AG08395 (cell line): Measurements from ENCODE around the gene IVL.
A peak's percentile ranks its signal among the peaks of the same experiment; 100 is the strongest.

Source experiments
- DNase-seq: peaks from one replicate; pipeline ENCODE4 v3.0.0; 2012; ENCODE audit warnings: mixed read lengths, low spot score

IVL gene, protein sequence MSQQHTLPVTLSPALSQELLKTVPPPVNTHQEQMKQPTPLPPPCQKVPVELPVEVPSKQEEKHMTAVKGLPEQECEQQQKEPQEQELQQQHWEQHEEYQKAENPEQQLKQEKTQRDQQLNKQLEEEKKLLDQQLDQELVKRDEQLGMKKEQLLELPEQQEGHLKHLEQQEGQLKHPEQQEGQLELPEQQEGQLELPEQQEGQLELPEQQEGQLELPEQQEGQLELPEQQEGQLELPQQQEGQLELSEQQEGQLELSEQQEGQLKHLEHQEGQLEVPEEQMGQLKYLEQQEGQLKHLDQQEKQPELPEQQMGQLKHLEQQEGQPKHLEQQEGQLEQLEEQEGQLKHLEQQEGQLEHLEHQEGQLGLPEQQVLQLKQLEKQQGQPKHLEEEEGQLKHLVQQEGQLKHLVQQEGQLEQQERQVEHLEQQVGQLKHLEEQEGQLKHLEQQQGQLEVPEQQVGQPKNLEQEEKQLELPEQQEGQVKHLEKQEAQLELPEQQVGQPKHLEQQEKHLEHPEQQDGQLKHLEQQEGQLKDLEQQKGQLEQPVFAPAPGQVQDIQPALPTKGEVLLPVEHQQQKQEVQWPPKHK

DNA sequence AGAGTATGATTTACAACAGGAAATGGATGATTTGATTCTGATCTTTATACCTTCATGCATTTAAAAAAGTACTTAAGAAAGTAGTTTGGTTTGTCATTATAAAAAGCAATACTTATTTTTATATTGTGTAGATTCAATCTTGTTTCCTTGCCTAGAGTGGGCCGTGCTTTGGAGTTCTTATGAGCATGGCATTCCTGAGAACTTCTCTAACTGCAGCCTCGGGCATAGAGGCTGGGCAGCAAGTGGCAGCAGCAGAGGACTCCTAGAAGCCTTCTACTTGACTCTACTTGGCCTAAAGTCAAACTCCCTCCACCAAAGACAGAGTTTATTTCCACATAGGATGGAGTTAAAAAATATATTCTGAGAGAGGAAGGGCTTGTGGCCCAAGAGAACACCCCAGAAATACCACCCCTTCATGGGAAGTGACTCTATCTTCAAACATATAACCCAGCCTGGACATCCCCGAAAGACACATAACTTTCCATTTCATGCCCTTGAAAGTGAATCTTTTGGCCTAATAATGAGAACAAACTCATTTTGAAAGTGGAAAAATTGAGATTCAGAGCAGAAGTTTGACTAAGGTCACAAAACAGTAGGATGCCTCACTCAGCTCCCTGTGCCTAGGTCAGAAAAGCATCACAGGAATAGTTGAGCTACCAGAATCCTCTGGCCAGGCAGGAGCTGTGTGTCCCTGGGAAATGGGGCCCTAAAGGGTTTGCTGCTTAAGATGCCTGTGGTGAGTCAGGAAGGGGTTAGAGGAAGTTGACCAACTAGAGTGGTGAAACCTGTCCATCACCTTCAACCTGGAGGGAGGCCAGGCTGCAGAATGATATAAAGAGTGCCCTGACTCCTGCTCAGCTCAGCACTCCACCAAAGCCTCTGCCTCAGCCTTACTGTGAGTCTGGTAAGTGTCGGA, at the start of gene IVL:
Gene IVL (plus strand): TSS at position 861 of the 916 bp plus-strand sequence. CDS start 1,252 bp downstream, outside the sequence.
- DNase-seq: no peak

DNA sequence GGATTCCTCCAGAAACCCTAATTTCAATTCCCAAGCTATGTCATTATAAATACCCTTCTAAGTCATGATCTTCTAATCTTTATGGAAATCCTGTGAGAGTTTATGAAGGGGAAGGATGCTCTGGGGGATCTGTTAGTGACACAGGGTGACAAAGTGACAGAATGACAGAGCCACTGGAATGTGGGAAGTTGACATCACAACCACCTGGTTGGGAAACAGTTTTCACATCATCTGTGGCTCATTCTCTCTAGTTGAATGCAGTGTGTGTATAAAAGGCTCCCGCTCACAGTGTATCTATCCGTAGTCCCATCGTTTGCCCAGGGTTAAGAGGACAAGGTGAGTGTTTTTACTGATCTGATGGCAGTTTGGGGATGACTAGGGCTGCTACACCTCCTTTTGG, 48.6 kb upstream of the IVL start, which contains the start of gene LCE7A:
Gene LCE7A (plus strand): TSS at position 301 of the 400 bp plus-strand sequence. CDS start 702 bp downstream, outside the sequence.
- DNase-seq: no peak

GRCh38 chr1:152860129-152860528, 48.2 kb upstream of the IVL start:
- DNase-seq: no peak

GRCh38 chr1:152861374-152861773, 47.0 kb upstream of the IVL start:
- no peak for DNase-seq

DNA sequence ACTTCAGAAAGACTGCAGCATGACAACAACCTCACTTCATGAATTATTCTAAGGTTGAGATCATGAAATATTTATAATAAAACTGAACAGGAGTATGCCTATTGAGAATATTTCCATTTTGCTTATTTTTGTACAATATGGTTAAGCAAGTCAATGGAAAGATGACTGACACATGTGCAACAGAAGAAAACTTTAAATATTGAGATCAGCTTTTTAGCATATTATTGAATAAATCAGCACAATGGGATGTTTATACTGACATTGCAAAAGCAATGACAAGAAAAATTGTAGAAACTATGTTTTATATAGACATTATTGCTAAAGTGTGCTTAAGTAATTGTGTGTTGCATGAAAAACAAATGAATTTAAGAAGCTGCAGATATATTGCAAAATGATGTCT, 43.9 kb upstream of the IVL start:
- no peak for DNase-seq

- no peak for DNase-seq
Observed at GRCh38 chr1:152866321-152866720, 42.0 kb upstream of the IVL start.

GRCh38 chr1:152869808-152870419, 38.4 kb upstream of the IVL start:
- peak; percentile 84 for DNase-seq

DNA sequence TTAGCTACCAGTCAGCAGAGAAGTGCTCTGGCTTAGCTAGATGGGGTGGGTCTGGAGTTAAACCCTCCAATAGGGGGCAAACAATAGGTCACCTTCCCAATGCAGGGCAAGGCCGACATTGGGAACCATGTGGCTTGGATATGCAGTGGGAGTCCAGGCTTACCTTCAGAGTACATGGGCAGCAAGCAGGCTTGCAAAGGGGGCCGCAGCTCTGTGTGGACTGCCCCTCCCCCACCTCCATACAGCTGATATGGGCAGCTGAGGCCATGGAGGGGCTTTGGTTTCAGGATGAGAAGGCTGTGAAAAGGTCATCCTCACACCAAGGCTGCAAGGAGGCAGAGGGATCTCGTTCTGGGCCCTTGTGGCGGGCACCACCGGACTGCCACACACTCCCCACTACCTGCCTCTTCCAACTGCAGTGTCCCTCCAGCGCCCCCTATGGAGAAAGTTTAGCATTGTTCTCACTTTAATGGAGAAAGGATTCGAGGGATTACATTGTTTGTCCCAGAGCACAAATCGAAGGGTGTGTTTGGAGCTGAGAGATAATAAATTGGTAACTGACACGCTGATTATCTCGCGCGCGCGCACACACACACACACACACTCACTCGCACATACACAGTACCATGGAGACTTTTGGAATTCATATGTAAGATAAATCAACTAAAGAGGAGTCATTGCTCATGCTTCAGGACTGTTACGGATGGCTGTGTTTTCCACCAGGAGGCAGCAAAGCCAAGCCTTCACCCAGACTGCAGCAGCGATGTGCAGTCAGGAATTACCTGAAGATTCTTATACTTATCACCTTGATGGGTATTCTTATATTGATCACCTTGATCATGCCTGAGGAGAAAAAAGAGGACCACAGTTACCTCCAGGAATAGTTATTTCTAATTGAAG, 37.3 kb upstream of the IVL start:
- peak; percentile 24 for DNase-seq

DNA sequence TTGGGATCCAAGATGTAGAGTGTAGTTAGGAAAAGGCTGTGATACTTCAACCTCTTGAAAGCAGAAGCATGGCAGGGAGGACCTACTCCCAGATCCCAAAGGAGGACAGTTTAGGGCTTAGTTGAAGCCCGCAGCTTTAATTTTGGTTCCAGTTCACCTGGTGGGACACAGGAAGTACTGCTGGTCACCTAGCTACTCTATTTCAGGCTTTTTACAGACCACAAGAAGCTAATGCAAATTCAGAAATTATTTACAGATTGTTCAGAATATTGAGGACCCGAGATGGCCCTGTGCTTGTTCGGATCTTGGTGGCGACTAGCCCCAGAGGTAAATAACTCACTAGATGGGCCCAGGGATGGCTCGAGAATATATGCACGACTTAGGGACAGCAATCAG, 36.6 kb upstream of the IVL start:
- no peak for DNase-seq

DNA sequence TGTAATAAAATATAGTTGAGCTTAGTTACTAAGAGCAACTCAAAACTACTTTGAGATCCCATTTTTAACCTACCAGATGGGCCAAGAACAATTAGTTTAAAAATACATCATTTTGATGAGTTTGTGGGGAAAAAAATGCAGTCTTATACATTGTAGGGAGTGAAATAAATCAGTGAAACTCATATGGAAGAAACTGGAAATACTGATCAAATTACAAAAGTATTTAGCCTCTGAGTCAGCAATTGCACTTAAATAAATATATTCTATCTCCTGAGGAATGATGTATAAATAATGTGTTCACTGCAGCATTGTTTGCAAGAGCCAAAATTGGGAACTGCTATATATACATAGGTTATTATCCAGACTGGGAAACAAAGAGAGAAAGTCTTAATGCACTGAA, 34.9 kb upstream of the IVL start:
- no peak for DNase-seq

DNA sequence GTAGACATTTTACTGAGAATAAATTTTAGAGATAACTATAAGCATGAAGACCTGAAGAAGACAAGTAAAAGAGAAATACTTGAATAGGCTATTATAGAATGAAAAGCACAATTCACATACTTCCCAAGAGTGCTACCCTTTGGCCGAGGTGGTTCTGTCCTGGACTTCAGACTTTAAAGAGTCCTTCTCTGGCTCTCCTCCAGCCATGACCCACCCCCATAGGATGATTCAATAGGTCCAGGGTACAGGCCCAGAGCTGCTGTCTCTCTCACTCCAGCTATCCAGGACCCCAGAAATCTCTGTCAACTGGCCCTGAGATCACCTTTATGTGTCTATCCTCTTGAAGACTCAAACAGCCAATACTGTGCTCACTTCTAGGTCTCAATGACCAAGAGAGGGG, 31.5 kb upstream of the IVL start:
- DNase-seq: no peak

DNA sequence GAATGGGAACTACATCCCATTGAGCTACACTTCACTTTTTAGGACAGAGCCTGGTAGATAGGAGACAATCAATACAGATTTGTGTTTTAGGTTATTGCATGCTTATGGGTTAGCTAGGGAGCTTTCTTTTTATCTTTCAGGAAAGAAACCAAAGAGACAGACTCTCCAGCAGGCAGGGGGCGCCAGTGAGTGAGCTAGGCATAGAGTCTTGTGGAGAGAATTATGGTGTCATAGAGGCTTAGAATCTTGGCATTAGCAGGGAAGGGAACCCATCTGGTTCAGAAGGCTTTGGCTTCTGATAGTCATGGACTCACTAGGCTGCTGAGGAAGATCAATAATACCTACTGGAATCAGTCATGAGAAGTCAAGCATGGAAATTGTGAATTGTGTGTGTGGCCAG, 30.3 kb upstream of the IVL start, which contains the start of gene SMCP:
Gene SMCP (plus strand): TSS at position 281 of the 400 bp plus-strand sequence. CDS start 6,101 bp downstream, outside the sequence.
- DNase-seq: no peak

- no peak for DNase-seq
Observed at GRCh38 chr1:152879559-152880198, 28.7 kb upstream of the IVL start.

GRCh38 chr1:152880316-152880715, 28.0 kb upstream of the IVL start:
- no peak for DNase-seq

DNA sequence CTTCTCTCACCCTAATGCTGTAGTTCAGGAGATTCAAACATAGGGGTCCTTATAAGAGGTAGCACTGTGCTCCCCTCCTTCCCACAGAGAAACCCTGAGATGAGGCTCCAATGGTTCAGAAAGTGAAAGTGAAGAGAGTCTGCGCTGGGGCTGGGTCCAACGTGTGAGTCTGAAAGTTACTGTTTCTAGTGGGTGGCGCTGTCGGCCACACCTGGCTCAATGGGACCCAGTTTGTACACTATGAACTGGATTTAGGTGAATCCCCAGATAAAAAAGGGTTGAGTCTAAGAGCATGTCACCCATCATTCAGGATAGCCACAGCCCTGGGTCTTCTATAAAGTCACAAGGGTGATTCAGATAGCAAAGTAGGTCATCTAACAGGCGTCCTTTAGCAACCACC, 27.4 kb upstream of the IVL start:
- DNase-seq: no peak

GRCh38 chr1:152884085-152884484, 24.3 kb upstream of the IVL start:
- DNase-seq: no peak

DNA sequence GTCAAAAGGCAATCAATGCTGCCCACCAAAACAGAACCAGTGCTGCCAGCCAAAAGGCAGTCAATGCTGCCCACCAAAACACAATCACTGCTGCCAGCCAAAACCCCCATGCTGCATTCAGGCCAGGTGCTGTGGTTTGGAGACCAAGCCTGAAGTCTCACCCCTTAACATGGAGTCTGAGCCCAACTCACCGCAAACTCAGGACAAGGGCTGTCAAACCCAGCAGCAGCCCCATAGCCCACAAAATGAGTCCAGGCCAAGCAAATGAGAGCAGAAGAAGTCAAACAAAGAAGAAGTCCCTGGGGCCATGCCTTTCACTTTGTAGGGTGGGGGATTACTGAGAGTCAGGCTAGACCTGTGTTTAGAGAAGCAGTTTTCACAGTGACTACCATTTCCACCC, 23.8 kb upstream of the IVL start:
- DNase-seq: no peak

DNA sequence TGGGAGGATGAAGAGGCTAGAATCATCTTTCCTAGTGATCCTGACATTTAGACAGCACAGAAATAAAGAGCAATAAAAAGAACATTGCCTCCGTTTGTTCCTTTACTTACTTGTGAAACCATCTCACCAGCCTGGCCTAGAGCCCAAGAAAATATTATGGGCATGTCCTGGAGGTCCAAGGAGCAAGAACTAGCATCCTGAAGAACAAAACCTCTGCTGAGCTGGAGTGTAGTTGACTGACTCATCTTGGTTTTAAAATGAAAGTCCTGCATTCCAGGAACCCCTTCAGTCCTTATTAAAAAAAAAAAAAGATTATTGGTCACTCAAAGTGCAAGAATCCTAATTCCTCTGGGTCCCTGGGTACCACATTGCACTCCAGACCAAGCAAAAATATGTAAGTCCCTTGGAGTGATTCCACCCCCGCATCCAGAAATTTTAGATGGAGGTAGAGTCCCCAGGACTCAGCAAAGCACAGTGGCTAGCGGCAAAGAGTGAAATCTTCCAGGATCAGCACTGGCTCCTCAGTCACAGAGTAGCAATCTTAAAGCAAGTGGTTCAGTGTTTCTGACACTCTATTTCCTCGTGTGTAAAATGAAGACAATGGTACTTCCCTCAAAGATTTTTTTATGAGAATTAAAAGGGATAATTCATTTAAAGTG, 23.3 kb upstream of the IVL start:
- DNase-seq: peak; percentile 20

DNA sequence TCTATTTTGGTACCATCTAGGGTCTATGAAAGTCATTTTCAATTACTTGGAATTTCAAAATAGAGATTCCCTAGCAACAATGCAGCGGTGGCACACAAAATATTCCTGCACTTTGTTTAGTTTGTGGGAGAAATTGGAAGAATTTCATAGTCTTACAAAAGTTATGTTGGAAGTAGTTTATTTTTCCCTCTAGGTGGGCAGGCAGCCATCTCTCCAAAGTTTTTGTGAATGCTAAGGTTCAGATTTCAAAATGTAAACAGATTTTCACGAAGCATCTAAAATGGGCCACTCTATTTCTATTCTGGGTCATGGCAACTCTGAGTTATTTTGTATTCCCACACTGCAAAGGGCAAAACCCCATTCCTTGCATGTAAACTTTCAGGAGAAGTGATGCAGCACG, 22.3 kb upstream of the IVL start:
- no peak for DNase-seq
